ENCODE results near the gene PICALM. TPM values are rescaled to one million over a fixed set of nuclear protein-coding genes. Genes with fewer than 3 reads are reported as not detected.

Gene PICALM
- total and polyA plus RNA-seq, 2 of the 4 experiments (the other 2 are of a cell fraction), result 235 to 453 TPM

DNA sequence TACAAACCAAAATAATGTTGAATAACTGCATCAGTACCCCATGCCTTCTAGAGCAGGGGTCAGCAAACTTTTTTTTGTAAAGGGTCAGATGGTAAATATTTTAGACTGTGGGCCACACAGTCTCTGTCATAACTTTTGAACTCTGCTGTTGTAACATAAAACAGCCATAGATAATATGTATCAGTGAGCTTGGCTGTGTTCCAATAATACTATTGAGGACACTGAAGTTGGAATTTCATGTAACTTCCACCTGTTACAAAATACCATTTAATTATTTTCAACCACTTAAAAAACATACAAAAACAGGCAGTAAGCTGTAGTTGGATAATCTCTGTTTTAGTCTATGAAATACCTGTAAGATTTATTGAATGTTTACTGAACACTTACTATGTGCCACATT lies 55.2 kb downstream of the PICALM start:
- Histone ChIP-seq H3K4me1 (ENCODE audit: control insufficient read depth, insufficient read depth, low read length) (no peaks in the 10 kb centered on the region), H2AK5ac (ENCODE audit: low read depth, low read length) (no peak overlapping the region), H3K9me1 (ENCODE audit: insufficient read depth, low read length) (peaks cover 3% of the 10 kb centered on the region; the same call in 1 of the 2 replicates), H2AFZ (replicated peaks; ENCODE audit: low read length, poor library complexity) (no peak overlapping the region), H3K14ac (replicated peaks; ENCODE audit: low read depth, low read length) (no peak overlapping the region), H3K27ac (ENCODE audit: insufficient read depth, low read length) (no peak overlapping the region), H2BK120ac (ENCODE audit: low read depth, low read length) (no peak overlapping the region), H3K36me3 (ENCODE audit: control insufficient read depth, insufficient read depth, low read length) (peaks cover 24% of the 10 kb centered on the region), H2BK20ac (ENCODE audit: low read depth, low read length) (no peak overlapping the region), H2BK5ac (ENCODE audit: low read depth, low read length, poor library complexity, severe bottlenecking) (no peak overlapping the region), H2BK15ac (ENCODE audit: low read depth, low read length) (no peak overlapping the region), H3K18ac (ENCODE audit: low read depth, low read length) (no peak overlapping the region), H3K4me3 (ENCODE audit: insufficient read depth, low read depth, low read length) (no peak overlapping the region), H3K23ac (ENCODE audit: low read depth, low read length) (no peak overlapping the region), H2AK9ac (replicated peaks; ENCODE audit: low read depth, low read length, poor library complexity) (no peak overlapping the region), H3K56ac (ENCODE audit: extremely low read depth, insufficient read depth, low read length) (no peak overlapping the region), H3K4ac (ENCODE audit: low read depth, low read length) (no peak overlapping the region), H4K91ac (ENCODE audit: insufficient read depth, low read depth, low read length) (no peak overlapping the region), H4K5ac (ENCODE audit: low read depth, low read length) (no peak overlapping the region), H3K4me2 (ENCODE audit: low read depth, low read length) (no peak overlapping the region), H4K20me1 (ENCODE audit: insufficient read depth, low read length) (peaks cover 10% of the 10 kb centered on the region; the same call in 1 of the 2 replicates), H3K9ac (ENCODE audit: low read depth, low read length) (no peak overlapping the region), H3K27me3 (ENCODE audit: control insufficient read depth, insufficient read depth, low read length) (no peaks in the 10 kb centered on the region), H3K79me1 (ENCODE audit: low read depth in 1 of 2, low read length in 2 of 2) (peaks cover 16 to 38% of the 10 kb centered on the region in 2 experiments), H3K9me3 (ENCODE audit: control insufficient read depth, insufficient read depth, low read length) (no peaks in the 10 kb centered on the region), H4K8ac (ENCODE audit: low read depth in 2 of 2, low read length in 2 of 2) (no peak overlapping the region)
- TF ChIP-seq MAZ (IDR thresholded peaks at IDR 0.05; ENCODE audit: borderline replicate concordance, low read depth, low read length) (no peak), SMC3 (IDR thresholded peaks at IDR 0.05; ENCODE audit: low read depth, low read length) (no peak), MAFK (IDR thresholded peaks at IDR 0.05; ENCODE audit: low read depth, low read length) (no peak)
- TF ChIP-seq, protein P1, sequence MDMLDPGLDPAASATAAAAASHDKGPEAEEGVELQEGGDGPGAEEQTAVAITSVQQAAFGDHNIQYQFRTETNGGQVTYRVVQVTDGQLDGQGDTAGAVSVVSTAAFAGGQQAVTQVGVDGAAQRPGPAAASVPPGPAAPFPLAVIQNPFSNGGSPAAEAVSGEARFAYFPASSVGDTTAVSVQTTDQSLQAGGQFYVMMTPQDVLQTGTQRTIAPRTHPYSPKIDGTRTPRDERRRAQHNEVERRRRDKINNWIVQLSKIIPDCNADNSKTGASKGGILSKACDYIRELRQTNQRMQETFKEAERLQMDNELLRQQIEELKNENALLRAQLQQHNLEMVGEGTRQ (IDR thresholded peaks at IDR 0.05; ENCODE audit: low read depth, low read length), result no peak
- POLR2A ChIA-PET (ENCODE audit: unreplicated experiment), result no interaction called here
- ATAC-seq (ENCODE audit: low read depth) (no peak), DNase-seq (no peak)
- CTCF ChIA-PET, result interaction anchor here (1.7 kb wide), 1 partner anchor 28 kb away, joined by 5 read pairs; no protein-coding TSS in a partner anchor
- in situ Hi-C loops (cut with MboI; ENCODE audit: low sequenced_read_pairs) (no loop called here), dilution Hi-C loops (cut with HindIII; ENCODE audit: low sequenced_read_pairs, unreplicated experiment) (no loop called here), intact Hi-C loops (cut with micrococcal nuclease) (loop anchor here (5.0 kb wide), 1 partner anchor 36 kb away; no protein-coding TSS in a partner anchor)
- BruUV-seq (replicated peaks), result no TSS peak

All from IMR-90 (cell line).